HUES48 (cell line): ENCODE data around the gene MLLT3.

Experiments used
- H3K27ac ChIP-seq: one replicate; pipeline ENCODE4 v1.7.0; 2013; ENCODE audit warnings: low read depth, low read length, inconsistent platforms
- H3K27me3 ChIP-seq: 2 replicates; pipeline ENCODE4 v1.6.1; 2013; ENCODE audit warnings: mild to moderate bottlenecking, low read length; ENCODE audit not compliant: control insufficient read depth, insufficient read depth
- H3K36me3 ChIP-seq: 2 replicates; pipeline ENCODE4 v1.6.1; 2013; ENCODE audit warnings: low read length; ENCODE audit not compliant: control insufficient read depth, insufficient read depth
- H3K4me1 ChIP-seq: 2 replicates; pipeline ENCODE4 v1.6.1; 2013; ENCODE audit warnings: mild to moderate bottlenecking, low read length; ENCODE audit not compliant: control insufficient read depth, insufficient read depth
- H3K4me3 ChIP-seq: 2 replicates; pipeline ENCODE4 v1.5.1; 2013; ENCODE audit warnings: mild to moderate bottlenecking, low read depth, low read length
- H3K9ac ChIP-seq: 2 replicates; pipeline ENCODE4 v1.6.1; 2013; ENCODE audit warnings: mild to moderate bottlenecking, low read depth, low read length, moderate library complexity
- H3K9me3 ChIP-seq: 2 replicates; pipeline ENCODE4 v1.6.1; 2013; ENCODE audit warnings: low read length; ENCODE audit not compliant: control insufficient read depth, insufficient read depth

MLLT3 gene

DNA sequence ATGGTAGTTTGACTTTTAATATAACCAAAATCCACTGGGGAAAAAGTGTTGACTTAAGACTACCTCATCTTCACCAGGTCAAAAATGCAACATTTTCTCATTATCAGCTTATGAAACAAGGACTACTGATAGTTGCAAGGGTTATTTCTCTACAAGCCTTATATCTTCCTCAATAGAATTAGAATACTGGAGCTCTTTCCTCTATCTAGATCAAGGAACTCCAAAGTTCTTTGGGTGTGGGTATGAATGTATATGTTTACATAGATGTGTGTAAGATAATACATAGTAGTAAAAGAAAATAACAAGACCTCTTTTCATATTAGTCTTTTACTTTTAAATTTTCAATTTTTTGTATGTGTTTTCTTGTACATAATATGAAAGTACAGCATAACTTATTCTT is 244.5 kb downstream of the MLLT3 start:
- Histone ChIP-seq H3K9me3 (no peaks in the 10 kb centered on the region), H3K27ac (no peak overlapping the region), H3K4me3 (no peak overlapping the region), H3K27me3 (no peaks in the 10 kb centered on the region), H3K9ac (no peak overlapping the region), H3K36me3 (no peaks in the 10 kb centered on the region), H3K4me1 (peaks cover 9% of the 10 kb centered on the region)

DNA sequence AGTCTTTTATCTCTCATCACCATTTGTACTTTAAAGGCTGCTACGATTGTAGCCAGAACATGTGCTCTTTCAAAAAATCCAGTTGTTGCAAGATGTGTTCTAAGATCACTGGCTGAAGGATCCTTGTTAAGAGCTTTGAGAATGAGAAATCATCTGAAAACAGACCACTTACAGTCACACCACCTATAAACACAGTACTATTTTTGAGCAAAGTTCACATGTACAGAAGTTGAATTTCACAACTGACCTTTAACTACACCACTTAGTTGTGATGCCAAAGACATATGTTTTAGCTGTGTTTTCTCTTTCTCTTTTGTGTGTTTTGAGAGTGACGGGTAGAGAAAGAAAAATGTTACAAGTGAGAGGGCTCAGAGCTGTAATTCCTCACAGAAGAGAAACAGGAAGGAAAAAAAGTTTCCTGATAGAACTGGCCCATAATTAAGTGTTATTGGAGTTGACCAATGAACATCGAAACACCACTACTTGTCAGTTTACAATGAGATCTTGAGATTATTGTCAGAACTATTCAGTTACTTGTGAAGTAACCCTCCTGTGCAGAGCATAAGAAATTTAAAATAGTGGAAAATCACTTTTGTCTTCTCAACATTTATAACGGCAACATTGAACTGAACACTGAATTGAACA is 245.4 kb downstream of the MLLT3 start:
- Histone ChIP-seq H3K36me3 (no peaks in the 10 kb centered on the region), H3K27ac (no peak overlapping the region), H3K9ac (no peak overlapping the region), H3K27me3 (no peaks in the 10 kb centered on the region), H3K4me3 (no peak overlapping the region), H3K4me1 (no peaks in the 10 kb centered on the region), H3K9me3 (no peaks in the 10 kb centered on the region)

DNA sequence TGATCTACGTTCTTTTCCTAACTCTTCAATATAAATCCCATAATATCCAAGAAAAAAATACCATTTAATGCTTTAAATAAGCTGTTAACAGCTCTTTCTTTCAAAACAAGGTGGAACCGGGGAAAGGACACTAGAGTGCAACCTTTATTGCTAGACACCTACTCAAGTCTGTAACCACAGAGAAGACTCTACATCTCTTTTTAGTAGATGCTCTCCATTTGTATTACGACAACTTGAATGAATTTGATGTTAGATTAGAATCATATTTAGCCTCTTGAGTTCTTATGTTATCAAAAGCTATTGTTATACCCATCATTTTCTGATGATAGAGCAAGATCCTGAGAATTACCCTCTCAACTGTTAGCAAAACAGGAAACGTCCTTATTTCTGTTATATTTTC is 246.3 kb downstream of the MLLT3 start:
- no peaks in the 10 kb centered on the region for H3K4me1 ChIP-seq
- H3K27ac ChIP-seq, result no peak overlapping the region
- no peaks in the 10 kb centered on the region for H3K9me3 ChIP-seq
- H3K9ac ChIP-seq, result no peak overlapping the region
- no peaks in the 10 kb centered on the region for H3K36me3 ChIP-seq
- H3K27me3 ChIP-seq, result no peaks in the 10 kb centered on the region
- no peak overlapping the region for H3K4me3 ChIP-seq

DNA sequence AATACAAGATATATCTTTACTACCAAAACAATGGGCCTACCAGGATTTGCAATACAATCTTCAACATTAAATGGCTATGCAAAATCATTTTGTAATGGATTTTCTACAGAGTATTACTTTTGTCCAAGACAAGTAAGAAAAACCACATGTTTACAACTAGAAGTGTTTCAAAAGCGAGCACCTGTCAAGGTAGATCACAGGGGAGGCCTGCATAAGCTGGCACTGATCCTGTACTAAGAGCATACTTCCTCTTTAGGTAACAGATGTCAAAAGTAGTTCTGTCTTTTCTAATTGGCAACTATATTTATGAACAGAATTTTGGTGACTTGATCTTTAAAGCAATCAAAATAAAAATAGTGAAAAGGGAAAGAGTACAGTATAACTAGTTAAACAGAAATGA is 249.0 kb downstream of the MLLT3 start:
- Histone ChIP-seq H3K36me3 (no peaks in the 10 kb centered on the region), H3K27ac (no peak overlapping the region), H3K27me3 (no peaks in the 10 kb centered on the region), H3K4me3 (no peak overlapping the region), H3K9ac (no peak overlapping the region), H3K9me3 (no peaks in the 10 kb centered on the region), H3K4me1 (no peaks in the 10 kb centered on the region)

DNA sequence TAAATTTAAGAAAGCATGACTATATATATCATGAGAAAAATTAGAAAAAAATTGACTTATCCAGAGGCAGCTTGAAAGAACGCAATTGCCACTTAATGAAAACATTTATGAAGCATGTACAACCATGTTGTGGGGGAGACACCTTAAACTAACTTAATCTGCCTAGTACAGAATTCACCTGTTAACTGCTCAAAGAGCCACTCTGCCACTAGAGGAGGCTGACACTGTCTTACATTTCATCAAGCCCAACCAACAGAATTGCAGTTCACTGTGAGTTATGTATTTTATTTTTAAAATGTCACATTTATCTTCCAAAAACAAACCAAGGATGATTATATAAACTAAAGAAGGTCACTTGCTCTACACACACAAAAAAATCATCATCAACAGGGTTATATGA is 252.9 kb downstream of the MLLT3 start:
- no peak overlapping the region for H3K27ac ChIP-seq
- H3K4me3 ChIP-seq, result no peak overlapping the region
- H3K36me3 ChIP-seq, result no peaks in the 10 kb centered on the region
- no peak overlapping the region for H3K9ac ChIP-seq
- no peaks in the 10 kb centered on the region for H3K9me3 ChIP-seq
- no peaks in the 10 kb centered on the region for H3K4me1 ChIP-seq
- H3K27me3 ChIP-seq, result no peaks in the 10 kb centered on the region

DNA sequence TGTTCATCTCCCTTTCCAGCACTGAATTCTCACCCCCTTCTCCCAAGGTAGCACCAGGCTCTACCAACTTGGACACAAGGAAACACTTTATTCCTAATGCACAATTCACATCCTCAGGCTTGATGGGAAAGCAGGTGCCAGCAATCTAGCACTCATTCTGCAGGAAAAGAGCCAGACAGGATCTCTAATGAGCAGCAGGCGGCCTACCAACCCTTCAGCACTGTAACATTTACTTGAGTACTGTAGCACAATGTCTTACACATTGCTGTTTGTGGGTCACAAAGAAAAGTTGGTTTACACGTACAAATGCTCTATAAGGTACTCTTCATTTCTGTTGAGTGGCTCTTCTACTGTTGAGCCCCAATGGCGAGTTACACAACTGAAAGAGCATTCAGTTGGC is 254.4 kb downstream of the MLLT3 start:
- no peak overlapping the region for H3K9ac ChIP-seq
- H3K9me3 ChIP-seq, result no peaks in the 10 kb centered on the region
- H3K4me3 ChIP-seq, result no peak overlapping the region
- H3K27me3 ChIP-seq, result no peaks in the 10 kb centered on the region
- H3K27ac ChIP-seq, result no peak overlapping the region
- H3K36me3 ChIP-seq, result no peaks in the 10 kb centered on the region
- H3K4me1 ChIP-seq, result no peaks in the 10 kb centered on the region

DNA sequence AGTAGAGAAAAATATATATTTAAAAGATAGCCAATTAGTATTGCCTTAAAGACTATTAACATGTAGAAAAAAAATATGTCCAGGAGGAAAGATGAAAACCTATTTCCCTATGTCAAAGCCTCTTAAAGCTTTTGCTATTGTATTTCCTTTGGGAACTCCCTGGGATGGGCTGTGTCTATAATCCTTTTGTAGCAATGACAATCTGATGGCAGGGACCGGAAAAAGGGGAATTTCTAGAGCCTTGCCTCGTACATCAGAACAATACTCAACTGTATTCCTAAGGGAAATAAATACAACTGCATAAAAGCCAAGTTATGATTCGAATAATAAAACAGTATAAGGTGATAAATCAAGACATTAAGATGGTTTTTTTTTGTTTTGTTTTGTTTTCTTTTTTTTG is 257.3 kb downstream of the MLLT3 start:
- no peaks in the 10 kb centered on the region for H3K27me3 ChIP-seq
- H3K9ac ChIP-seq, result no peak overlapping the region
- no peak overlapping the region for H3K27ac ChIP-seq
- no peaks in the 10 kb centered on the region for H3K36me3 ChIP-seq
- H3K4me1 ChIP-seq, result no peaks in the 10 kb centered on the region
- no peak overlapping the region for H3K4me3 ChIP-seq
- no peaks in the 10 kb centered on the region for H3K9me3 ChIP-seq

DNA sequence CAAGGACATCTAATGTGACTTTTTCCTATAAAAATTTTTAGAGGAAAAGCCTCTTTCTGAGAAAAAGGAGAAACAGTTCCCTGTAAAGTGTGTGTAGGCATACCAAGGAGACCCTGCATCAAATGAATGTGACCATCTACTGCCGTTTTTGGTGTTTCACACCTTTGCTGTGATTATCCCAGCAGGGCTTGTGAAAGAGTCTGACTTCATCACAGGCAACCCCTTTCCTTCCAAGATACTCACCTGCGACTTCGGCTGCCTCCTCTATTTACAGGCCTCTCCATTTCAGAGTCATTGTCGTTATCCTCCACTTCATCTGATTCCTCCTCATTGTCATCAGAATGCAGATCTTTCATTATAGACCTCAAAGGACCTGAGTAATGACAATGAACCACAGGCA is 259.1 kb downstream of the MLLT3 start:
- H3K36me3 ChIP-seq, result no peaks in the 10 kb centered on the region
- no peaks in the 10 kb centered on the region for H3K4me1 ChIP-seq
- no peak overlapping the region for H3K27ac ChIP-seq
- no peaks in the 10 kb centered on the region for H3K27me3 ChIP-seq
- no peak overlapping the region for H3K9ac ChIP-seq
- no peaks in the 10 kb centered on the region for H3K9me3 ChIP-seq
- H3K4me3 ChIP-seq, result no peak overlapping the region

DNA sequence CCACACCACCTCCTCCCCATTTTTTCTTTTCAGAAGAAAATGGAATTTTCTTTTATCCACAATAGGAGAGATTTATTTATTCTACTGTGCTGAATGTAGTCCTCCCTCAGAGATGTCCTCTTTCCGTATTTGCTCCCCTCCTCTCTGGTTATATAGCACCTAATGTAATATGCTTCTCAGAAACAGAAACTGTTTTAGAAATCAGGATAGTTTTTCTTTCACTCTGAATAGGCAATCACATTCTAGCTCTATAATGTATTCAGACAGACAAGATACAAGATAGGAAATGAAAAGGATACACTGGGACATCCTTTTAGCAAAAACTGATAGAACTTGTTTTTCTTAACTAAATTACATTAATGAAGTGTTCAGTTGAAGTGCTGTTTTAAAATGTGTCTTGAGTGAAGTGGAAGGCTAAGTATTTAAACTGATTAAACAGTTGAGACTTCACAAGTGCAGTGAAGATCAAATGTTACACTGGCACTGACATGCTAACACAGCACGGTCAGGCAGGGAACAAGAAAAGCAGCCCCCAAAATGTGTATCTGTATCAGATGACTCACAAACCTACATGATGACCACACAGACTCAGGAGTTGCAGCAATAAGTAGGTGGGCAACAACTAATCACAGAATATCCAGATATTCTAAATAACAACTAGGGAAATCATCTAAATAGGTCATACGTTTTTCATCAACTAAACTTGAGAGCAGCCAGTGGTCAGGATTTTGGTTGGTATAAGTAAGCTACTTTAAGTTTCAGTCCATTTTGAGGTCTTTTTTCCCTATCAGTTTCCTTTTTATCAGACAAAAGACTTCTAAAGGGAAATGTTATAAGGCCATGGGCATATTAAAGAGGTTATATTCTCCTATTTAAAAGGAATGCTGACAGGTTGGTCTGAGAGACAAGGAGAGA is 260.4 kb downstream of the MLLT3 start:
- no peaks in the 10 kb centered on the region for H3K27me3 ChIP-seq
- H3K36me3 ChIP-seq, result no peaks in the 10 kb centered on the region
- no peak overlapping the region for H3K27ac ChIP-seq
- H3K9me3 ChIP-seq, result no peaks in the 10 kb centered on the region
- peaks cover 5% of the 10 kb centered on the region; the same call in 1 of the 2 replicates for H3K4me1 ChIP-seq
- no peak overlapping the region for H3K4me3 ChIP-seq
- H3K9ac ChIP-seq, result no peak overlapping the region

DNA sequence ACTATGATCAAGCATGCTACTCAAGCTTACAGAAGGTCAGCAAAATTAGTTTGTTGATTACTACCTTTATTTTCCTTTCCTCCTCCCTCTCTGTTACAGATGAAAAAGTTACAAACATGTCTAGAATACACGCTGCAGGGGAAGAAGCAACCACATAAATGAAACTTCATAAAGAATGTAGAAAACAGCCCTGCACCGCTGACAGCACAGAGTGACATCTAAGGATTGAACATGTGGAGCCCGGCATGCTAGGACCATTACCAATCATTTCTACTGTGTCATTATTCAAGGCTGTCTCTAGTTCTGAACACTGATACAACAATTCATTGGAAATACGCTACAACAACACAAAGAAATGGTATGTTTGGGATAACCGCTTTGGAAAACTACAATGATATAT is 261.1 kb downstream of the MLLT3 start:
- no peak overlapping the region for H3K4me3 ChIP-seq
- no peaks in the 10 kb centered on the region for H3K36me3 ChIP-seq
- H3K27ac ChIP-seq, result no peak overlapping the region
- H3K27me3 ChIP-seq, result no peaks in the 10 kb centered on the region
- no peak overlapping the region for H3K9ac ChIP-seq
- H3K4me1 ChIP-seq, result peaks cover 12% of the 10 kb centered on the region
- H3K9me3 ChIP-seq, result no peaks in the 10 kb centered on the region

DNA sequence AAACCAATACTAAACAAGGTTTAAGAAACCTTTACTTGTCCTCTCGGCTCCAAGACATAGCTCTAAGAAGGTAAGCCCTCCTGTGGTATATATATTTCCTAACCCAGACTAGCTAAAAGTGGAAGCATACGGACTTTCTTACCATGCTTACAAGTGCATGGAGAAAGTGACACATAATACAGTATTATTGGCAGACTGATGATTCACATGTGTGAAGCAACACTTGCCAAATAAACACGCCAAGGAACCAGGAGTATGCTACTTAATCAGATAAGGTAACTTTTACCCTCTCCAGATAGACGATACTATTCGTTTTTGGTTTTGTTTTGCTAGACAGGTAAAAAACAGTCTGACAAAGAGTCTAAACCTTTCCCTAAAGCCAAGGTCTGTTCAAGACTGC is 264.1 kb downstream of the MLLT3 start:
- Histone ChIP-seq H3K4me3 (no peak overlapping the region), H3K9me3 (no peaks in the 10 kb centered on the region), H3K4me1 (peaks cover 29% of the 10 kb centered on the region), H3K27ac (no peak overlapping the region), H3K27me3 (no peaks in the 10 kb centered on the region), H3K36me3 (no peaks in the 10 kb centered on the region), H3K9ac (no peak overlapping the region)
